Kidney (tissue), 14 donors: ENCODE data around the gene RUBCNL. TPM values are rescaled to one million over a fixed set of nuclear protein-coding genes. Genes with fewer than 3 reads are reported as not detected.

Source experiments
- DNase-seq, 5 donors: peaks; one replicate each; pipeline ENCODE4 v3.0.0-alpha.2; 2013 to 2020
- FAIRE-seq: peaks from 2 replicates; lab custom pipeline; 2012; peaks lifted over from hg19 to GRCh38; lab: Jason Lieb, UNC
- H3K27ac ChIP-seq, 2 donors: one replicate each; pipeline ENCODE4 v1.7.0; 2013; ENCODE audit warnings: low read depth in 2 of 2, low read length in 2 of 2, inconsistent platforms in 1 of 2
- H3K27me3 ChIP-seq: one replicate; pipeline ENCODE4 v1.7.1; 2013; ENCODE audit warnings: low read length, inconsistent platforms; ENCODE audit not compliant: control insufficient read depth, insufficient read depth
- H3K36me3 ChIP-seq, 3 donors: one replicate each; pipeline versions ENCODE4 v1.7.0 to v1.7.1; 2013; ENCODE audit warnings: low read length in 3 of 3, control low read depth in 1 of 3, inconsistent platforms in 1 of 3; ENCODE audit not compliant: insufficient read depth in 3 of 3, control insufficient read depth in 2 of 3
- H3K4me1 ChIP-seq, 3 donors: one replicate each; pipeline versions ENCODE4 v1.7.0 to v1.7.1; 2013; ENCODE audit warnings: low read length in 3 of 3, inconsistent platforms in 1 of 3, low read depth in 1 of 3; ENCODE audit not compliant: control insufficient read depth in 2 of 3, insufficient read depth in 2 of 3
- H3K4me3 ChIP-seq, 3 donors: one replicate each; pipeline versions ENCODE4 v1.7.0 to v1.8.1; 2013; ENCODE audit warnings: low read length in 3 of 3, control low read depth in 1 of 3, inconsistent platforms in 1 of 3
- H3K9ac ChIP-seq, 3 donors: one replicate each; pipeline versions ENCODE4 v1.7.0 to v1.7.1; 2013; ENCODE audit warnings: low read length in 3 of 3, control low read depth in 1 of 3, inconsistent platforms in 1 of 3
- H3K9me3 ChIP-seq, 3 donors: one replicate each; pipeline versions ENCODE4 v1.7.0 to v1.7.1; 2013; ENCODE audit warnings: low read length in 3 of 3, control low read depth in 1 of 3, inconsistent platforms in 1 of 3; ENCODE audit not compliant: control insufficient read depth in 2 of 3, insufficient read depth in 1 of 3
- intact Hi-C: fragments of 100-400 bp; cut with DNase I; formaldehyde crosslinking; loops from one replicate; pipeline ENCODE4 v1.11.1; 2022
- polyA plus RNA-seq: library from polyadenylated mRNA; stranded (reverse); fragments of 350-450 nt; fragmentation: Illumina TruSeq; extraction: RNeasy Lipid Tissue Mini Kit (QIAGEN cat#74804); gene quantifications from one replicate; pipeline ENCODE4 v1.2.3, GENCODE V29; 2014; ENCODE audit warnings: low read depth, low replicate concordance; ENCODE audit not compliant: insufficient read depth
- total RNA-seq: library from RNA; stranded (reverse); fragmentation: NEBNext Ultra II Directional; extraction: Animal tissue kit (Norgen Biotek cat#: 25700); gene quantifications from one replicate; pipeline ENCODE4 v1.2.1, GENCODE V29; 2021
- TF ChIP-seq, protein P1 (sequence below): IDR thresholded peaks from 3 replicates; pipeline ENCODE4 v1.5.1; 2012; ENCODE audit warnings: mild to moderate bottlenecking, moderate library complexity, borderline replicate concordance; ENCODE audit not compliant: insufficient read depth; ENCODE audit errors: extremely low read depth
- donor health status: control.
- donor health status: control.
- donor health status: control.
- donor health status: control.
- donor health status: control.
- donor health status: DM: yes; HTN: yes; CAD: no.
- donor health status: Normal renal cell carcinoma (clear cell type).

Gene RUBCNL
- total and polyA plus RNA-seq, 2 donors from 2014 or later, result 0.54 to 4.6 TPM

- intact Hi-C loops, result no loop called here
- Histone ChIP-seq H3K4me3 (no peak overlapping the region), H3K9me3 (no peaks in the 10 kb centered on the region), H3K36me3 (no peaks in the 10 kb centered on the region), H3K4me1 (no peaks in the 10 kb centered on the region), H3K27me3 (no peaks in the 10 kb centered on the region), H3K9ac (no peak overlapping the region), H3K27ac (no peak overlapping the region)
- TF ChIP-seq, protein P1, sequence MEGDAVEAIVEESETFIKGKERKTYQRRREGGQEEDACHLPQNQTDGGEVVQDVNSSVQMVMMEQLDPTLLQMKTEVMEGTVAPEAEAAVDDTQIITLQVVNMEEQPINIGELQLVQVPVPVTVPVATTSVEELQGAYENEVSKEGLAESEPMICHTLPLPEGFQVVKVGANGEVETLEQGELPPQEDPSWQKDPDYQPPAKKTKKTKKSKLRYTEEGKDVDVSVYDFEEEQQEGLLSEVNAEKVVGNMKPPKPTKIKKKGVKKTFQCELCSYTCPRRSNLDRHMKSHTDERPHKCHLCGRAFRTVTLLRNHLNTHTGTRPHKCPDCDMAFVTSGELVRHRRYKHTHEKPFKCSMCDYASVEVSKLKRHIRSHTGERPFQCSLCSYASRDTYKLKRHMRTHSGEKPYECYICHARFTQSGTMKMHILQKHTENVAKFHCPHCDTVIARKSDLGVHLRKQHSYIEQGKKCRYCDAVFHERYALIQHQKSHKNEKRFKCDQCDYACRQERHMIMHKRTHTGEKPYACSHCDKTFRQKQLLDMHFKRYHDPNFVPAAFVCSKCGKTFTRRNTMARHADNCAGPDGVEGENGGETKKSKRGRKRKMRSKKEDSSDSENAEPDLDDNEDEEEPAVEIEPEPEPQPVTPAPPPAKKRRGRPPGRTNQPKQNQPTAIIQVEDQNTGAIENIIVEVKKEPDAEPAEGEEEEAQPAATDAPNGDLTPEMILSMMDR, result no peak
- FAIRE-seq (no peak), DNase-seq (no peak)
Observed at GRCh38 chr13:46396341-46396740, 9.3 kb upstream of the RUBCNL start.

GRCh38 chr13:46392967-46393366, 5.9 kb upstream of the RUBCNL start:
- Histone ChIP-seq H3K27ac (no peak overlapping the region), H3K4me3 (no peak overlapping the region), H3K4me1 (peaks cover 0 to 5% (median 4%) of the 10 kb centered on the region in 3 donors), H3K36me3 (no peaks in the 10 kb centered on the region), H3K27me3 (peaks cover 3% of the 10 kb centered on the region), H3K9me3 (no peaks in the 10 kb centered on the region), H3K9ac (no peak overlapping the region)
- DNase-seq (no peak), FAIRE-seq (no peak)
- intact Hi-C loops, result no loop called here
- TF ChIP-seq, protein P1, result no peak

- no peaks in the 10 kb centered on the region for H3K9me3 ChIP-seq
- intact Hi-C loops, result no loop called here
- no peaks in the 10 kb centered on the region for H3K36me3 ChIP-seq
- DNase-seq (peak in 4 of 5 donors; percentile 50 to 73 (median 64)), FAIRE-seq (no peak)
- no peak overlapping the region for H3K4me3 ChIP-seq
- no peak overlapping the region for H3K27ac ChIP-seq
- no peak overlapping the region for H3K9ac ChIP-seq
- TF ChIP-seq, protein P1, result no peak
- H3K4me1 ChIP-seq, result peaks cover 0 to 8% (median 4%) of the 10 kb centered on the region in 3 donors
- H3K27me3 ChIP-seq, result peaks cover 12% of the 10 kb centered on the region
Observed at GRCh38 chr13:46389457-46390451, 2.7 kb upstream of the RUBCNL start.
